ENCODE data around the gene CAMTA1.

The CAMTA1 gene

GRCh38 chr1:7663451-7664146 is 878.3 kb downstream of the CAMTA1 start:
- no peak overlapping the region for H3K4me3 ChIP-seq (ENCODE audit: low read depth, low read length)
- DNase-seq (ENCODE audit: low read depth) = no peak
- TF ChIP-seq CTCF (IDR thresholded peaks at IDR 0.05; ENCODE audit: low read depth, low read length, missing control alignments) = no peak

- TF ChIP-seq CTCF (IDR thresholded peaks at IDR 0.05; ENCODE audit: low read depth, low read length, missing control alignments) = no peak
- no peak for DNase-seq (ENCODE audit: low read depth)
- no peak overlapping the region for H3K4me3 ChIP-seq (ENCODE audit: low read depth, low read length)
Observed at GRCh38 chr1:7664147-7664892, 879.1 kb downstream of the CAMTA1 start.

GRCh38 chr1:7664893-7665250 is 879.6 kb downstream of the CAMTA1 start:
- H3K4me3 ChIP-seq (ENCODE audit: low read depth, low read length) = no peak overlapping the region
- no peak for DNase-seq (ENCODE audit: low read depth)
- no peak for TF ChIP-seq CTCF (IDR thresholded peaks at IDR 0.05; ENCODE audit: low read depth, low read length, missing control alignments)

GRCh38 chr1:7666249-7666648 is 881.0 kb downstream of the CAMTA1 start:
- DNase-seq (ENCODE audit: low read depth) = no peak
- H3K4me3 ChIP-seq (ENCODE audit: low read depth, low read length) = no peak overlapping the region
- TF ChIP-seq CTCF (IDR thresholded peaks at IDR 0.05; ENCODE audit: low read depth, low read length, missing control alignments) = no peak

- no peak for TF ChIP-seq CTCF (IDR thresholded peaks at IDR 0.05; ENCODE audit: low read depth, low read length, missing control alignments)
- no peak overlapping the region for H3K4me3 ChIP-seq (ENCODE audit: low read depth, low read length)
- no peak for DNase-seq (ENCODE audit: low read depth)
Observed at GRCh38 chr1:7667159-7667558, 881.9 kb downstream of the CAMTA1 start.

GRCh38 chr1:7667625-7668218 is 882.5 kb downstream of the CAMTA1 start:
- TF ChIP-seq CTCF (IDR thresholded peaks at IDR 0.05; ENCODE audit: low read depth, low read length, missing control alignments) = peak; percentile 99
- no peak overlapping the region for H3K4me3 ChIP-seq (ENCODE audit: low read depth, low read length)
- DNase-seq (ENCODE audit: low read depth) = peak; percentile 16

Data from GM12864 (cell line).